Activated CD4-positive, CD25-positive, alpha-beta regulatory T cell treated with anti-CD3 and anti-CD28 coated beads, Interleukin-2, amount 50 U/mL, for 24 hours (primary cell): Measurements from ENCODE around the gene SLA2.
"Not testable (repeated sequence)": the region's sequence is repeated elsewhere in the genome, so short reads cannot be mapped to it uniquely, and the experiment has no call there.

Source experiments
- ATAC-seq, 2 donors: fragments of 150-1000 bp; cut with Tn5 transposase; one replicate each; pipeline ENCODE4 v1.10.0; 2021; ENCODE audit warnings: mild to moderate bottlenecking in 1 of 2, moderate library complexity in 1 of 2

SLA2 gene

DNA sequence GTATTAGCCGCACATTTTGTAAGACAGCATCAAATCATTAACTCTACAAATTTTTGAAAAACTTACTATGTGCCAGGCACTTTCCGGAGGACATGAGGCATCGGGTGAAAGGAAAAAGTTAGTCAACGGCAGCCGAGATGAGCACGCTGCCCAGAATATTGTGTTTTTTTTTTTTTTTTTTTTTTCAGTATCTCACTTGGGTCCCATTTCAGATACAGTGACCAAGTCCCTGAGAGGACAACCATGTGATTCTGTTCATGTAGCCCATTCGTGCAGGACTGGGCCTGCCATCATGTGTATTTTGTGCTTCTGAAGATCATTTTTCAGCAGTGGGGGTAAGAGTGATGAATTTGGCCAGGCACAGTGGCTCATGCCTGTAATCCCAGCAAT lies 1.3 kb downstream of the SLA2 start:
- ATAC-seq = peak; percentile 55 to 62

DNA sequence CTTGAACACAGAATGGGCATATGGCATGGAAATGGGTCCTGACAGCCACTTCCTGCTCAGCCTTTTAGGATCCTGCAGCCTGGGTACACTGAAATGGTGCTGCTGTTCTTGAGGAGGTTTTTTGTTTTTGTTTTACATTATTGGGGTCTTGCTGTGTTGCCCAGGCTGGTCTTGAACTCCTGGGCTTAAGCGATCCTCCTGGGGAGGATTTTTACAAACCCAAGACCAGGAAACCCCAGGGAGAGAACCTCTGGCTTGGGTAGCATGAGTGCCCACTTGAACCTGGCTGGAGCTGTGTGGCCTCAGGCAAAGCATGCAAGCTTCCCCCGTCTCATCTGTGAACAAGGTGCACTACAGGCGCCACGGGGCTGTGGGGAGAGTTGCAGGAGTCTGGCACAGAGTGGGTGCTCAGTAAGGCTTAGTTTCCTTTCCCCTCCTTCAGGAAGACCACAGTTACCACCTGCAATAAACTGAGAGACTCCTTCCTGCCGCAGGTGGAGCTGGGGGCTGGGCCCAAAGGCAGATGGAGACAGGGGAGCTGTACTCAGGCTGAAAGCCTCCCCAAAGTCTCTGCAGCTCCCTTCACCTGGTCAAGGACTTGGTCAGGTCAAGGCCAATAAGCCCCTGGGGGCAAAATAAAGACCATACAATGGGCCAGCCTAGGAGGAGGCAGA lies 1.8 kb downstream of the SLA2 start:
- ATAC-seq = peak; percentile 75

DNA sequence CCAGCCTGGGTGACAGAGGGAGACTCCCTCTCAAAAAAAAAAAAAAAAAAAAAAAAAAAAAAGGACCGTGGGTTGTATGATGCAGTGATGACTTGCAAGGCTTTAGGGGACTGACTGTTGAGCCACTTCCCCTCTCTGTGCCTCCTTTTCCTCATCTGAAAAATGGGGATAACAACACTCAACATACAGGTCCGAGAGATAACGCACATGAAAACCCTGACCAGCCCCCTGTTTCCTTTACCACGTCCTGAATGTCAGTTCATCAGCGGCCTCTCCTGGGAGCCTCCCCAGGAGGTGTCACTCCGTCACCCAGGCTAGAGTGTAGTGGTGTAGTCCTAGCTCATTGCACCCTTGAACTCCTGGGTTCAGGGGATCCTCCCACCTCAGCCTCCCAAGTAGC lies 3.9 kb downstream of the SLA2 start:
- ATAC-seq = no peak

DNA sequence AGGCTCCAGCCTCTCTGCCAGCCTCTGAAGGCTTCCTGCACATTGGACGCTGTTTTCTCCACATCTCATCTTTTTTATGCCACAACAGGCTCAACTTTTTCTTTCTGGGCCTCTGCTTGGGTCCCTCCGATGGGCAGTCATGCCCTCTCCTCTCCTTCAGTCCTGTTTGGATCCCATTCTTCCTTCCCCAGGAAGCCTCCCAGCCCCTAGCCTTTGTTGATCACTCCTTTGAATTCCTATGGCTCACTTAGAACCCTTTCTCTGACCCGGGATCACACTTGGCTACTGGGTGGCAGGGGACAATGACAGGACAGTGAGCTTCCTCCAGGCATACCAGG lies 4.5 kb downstream of the SLA2 start:
- no peak for ATAC-seq

DNA sequence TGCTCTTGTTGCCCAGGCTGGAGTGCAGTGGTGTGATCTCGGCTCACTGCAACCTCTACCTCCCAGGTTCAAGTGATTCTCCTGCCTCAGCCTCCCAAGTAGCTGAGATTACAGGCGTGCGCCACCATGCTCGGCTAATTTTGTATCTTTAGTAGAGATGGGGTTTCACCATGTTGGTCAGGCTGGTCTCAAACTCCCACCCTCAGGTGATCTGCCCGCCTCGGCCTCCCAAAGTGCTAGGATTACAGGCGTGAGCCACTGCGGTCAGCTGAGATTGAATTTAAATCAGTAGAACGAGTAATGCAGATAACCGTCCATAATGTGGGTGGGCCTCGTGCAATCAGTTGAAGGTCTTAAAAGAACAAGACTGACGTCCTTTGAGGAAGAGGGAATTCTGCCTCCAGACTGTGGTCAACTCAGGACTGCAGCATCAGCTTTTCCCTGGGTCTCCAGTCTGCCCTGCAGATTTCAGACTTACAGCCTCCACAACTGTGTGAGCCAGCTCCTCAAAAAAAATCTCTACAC lies 7.1 kb downstream of the SLA2 start:
- ATAC-seq = not testable (repeated sequence)

DNA sequence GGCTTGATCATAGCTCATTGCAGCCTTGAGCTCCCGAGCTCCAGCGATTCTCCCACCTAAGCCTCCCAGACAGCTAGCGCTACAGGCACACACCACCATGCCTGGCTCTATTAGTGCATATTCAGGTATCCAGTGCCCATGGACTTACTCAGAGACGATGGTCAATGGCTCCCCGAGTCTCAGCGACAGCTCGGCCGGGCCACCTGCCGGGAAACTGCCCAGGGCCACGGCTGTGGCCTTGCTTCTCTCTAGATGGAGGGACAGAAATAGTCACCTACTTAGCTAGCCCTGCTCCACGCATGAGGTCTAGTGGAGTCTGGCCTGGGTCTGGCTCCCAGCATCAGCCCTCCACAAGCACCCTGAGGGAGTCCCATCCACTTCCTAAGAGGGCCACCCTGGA lies 11.7 kb downstream of the SLA2 start:
- ATAC-seq = no peak

DNA sequence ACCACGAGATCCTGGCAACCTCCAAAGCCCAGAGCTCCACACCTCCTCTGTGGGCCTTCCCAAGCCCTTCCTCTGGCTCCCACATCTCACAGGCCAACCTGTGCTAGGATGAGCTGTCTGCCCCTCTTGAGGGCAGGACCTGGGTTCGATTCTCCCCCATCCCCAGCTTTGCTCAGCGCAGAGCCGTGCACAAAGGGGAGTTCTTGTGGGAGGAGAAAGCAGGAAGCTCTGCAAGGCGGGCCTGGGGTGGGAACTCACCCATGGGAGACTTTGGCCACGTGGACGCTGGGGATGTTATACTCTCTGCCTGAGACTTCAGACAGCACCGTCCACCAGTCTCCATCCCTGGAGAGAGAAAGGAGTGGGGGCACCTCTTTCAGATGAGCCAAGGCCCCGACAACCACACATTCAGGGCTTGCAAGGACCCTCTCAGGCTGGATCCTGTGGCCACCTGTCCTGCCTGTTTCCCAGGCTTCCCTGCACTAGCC lies 12.7 kb downstream of the SLA2 start:
- ATAC-seq = no peak

DNA sequence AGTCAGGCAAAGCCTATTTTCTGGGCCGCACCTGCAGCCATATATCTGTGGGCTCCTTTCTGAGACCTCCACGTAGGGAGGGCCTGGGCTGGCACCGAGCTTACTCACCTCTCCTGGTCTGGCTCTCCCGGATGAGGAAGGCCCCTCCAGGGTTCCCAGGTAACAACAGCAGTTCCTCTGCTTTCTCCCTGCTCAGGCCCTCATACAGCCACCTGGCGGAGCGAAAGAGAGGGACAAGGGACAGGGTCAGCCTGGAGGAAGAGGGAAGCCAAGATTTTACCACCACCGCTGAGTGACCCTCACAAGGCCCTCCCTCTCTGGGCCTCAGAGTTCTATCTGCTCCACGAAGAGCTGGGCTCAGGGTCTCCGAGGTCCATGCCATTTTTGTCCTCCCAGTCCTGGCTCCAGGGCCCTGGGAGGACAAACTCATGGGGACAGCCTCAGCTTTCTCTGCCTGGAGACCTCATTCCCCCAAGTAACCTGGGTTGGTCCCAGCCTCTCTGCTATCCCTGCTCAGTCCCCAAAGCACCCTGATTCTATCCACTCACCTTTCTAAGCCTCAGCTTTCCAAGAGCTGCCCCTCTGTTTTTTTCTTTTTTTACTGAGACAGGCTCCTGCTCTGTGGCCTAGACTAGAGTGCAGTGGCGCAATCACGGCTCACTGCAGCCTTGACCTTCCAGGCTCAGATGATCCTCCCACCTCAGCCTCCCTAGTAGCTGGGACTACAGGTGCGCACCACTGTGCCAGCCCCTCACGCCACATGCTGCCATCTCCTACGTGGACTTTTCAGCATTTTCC lies 13.3 kb downstream of the SLA2 start:
- no peak for ATAC-seq

DNA sequence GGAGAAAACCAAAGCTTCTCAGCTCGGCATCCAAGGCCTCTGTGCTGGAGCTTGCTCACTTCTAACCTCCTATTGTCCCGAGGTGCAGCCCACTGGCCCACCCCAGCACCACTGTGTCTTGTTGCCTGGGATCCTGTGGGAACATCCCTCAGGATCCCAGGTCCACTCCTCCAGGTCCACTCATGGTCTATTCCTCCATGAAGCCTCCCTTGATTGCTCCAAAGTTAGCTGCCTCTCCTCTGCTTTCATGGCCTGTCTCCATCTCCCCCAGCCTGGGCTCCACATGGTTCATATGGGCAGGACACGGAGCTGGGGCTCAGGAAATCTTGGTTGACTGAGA lies 13.9 kb downstream of the SLA2 start:
- no peak for ATAC-seq

DNA sequence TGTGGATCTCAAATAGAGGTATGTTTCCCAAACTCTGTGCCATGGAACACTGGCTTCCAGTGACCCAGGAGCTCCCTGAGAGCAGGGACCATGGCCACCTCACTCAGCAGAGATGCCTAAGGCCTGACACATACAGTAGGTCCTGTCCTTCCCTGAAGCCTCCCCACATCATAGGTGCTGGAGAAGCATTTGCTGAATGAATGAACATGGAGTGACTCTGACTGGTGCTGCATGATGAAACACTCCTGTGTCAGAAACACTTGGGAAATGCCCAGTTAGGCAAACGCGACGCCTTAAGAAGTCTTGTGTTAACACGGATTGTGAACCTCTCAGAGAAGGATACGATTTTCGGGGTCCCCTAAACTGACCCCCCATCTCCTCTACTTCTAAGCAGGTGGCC lies 14.3 kb downstream of the SLA2 start:
- ATAC-seq = no peak

DNA sequence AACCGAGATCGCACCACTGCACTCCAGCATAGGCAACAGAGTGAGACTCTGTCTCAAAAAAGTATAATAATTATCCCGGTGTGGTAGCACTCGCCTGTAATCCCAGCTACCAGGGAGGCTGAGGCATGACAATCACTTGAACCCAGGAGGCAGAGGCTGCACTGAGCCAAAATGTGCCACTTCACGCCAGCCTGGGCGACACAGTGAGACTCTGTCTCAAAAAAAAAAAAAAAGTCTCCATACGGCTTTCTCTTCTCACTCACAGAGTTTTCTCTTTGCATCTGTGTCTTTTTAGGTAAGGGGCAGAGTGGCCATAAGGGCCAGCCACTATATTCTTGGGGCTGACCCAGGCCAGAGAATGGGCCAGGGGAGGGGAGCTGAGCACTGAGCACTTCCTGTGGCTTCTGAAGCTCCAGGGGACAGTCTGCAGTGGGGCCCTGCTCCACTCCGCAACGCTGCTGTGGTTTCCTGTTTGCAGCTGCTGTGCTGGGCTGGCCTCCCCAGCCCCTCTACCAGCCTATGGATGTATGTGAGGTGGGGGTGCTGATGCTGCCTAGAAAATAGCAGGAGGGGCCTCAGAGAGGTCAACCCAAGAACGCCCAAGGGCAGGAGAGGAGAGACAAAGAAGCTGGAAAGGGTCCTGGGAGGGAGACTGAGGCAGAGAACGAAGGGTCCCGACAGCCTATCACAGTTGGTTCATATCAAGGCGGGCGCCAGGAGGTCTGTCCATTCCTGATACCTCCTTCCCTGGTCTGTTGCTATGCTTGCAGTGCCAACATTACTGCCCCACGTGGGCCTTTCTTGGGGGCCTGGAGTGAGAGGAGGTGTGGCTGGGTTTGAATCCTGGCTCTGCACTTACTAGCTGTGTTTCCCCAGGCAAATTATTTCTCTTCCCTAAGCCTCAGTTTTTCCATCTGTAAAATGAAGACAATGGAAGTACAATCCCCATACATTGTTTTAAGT lies 16.0 kb downstream of the SLA2 start:
- ATAC-seq = peak; percentile 83

DNA sequence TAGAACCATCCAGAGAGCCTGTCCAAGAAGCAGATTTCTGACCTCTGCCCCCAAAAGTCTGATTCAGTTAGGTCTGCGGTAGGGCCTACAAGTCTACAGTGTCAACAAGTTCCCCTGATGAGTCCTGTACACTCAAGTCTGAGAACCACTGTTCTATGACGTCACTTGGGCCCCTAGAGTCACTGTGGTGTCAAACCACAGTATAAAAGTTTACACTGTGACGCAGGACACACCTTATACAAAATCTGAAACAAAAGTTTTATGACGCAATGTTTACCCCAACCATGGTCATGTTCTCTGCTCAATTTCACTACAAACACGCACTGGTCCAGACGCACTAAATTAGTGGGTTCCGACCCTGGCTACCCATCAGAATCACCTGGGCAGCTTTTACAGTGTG lies 17.9 kb downstream of the SLA2 start:
- peak; percentile 37 to 66 for ATAC-seq

DNA sequence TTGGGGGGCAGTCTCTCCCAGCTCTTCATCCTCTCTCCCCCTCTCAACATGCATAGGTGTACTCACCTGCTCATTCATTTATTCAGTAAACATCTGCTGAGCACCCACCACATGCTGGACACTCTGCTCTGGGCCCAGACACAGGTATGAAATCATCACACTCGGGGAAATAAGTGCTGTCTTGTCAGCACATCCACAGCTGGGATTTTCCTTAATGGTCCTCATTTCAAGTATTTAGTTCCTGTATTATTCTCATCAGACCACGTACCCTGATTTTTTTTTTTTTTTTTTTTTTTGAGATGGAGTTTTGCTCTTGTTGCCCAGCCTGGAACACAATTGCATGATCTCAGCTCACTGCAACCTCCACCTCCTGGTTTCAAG lies 21.1 kb downstream of the SLA2 start:
- ATAC-seq = no peak

DNA sequence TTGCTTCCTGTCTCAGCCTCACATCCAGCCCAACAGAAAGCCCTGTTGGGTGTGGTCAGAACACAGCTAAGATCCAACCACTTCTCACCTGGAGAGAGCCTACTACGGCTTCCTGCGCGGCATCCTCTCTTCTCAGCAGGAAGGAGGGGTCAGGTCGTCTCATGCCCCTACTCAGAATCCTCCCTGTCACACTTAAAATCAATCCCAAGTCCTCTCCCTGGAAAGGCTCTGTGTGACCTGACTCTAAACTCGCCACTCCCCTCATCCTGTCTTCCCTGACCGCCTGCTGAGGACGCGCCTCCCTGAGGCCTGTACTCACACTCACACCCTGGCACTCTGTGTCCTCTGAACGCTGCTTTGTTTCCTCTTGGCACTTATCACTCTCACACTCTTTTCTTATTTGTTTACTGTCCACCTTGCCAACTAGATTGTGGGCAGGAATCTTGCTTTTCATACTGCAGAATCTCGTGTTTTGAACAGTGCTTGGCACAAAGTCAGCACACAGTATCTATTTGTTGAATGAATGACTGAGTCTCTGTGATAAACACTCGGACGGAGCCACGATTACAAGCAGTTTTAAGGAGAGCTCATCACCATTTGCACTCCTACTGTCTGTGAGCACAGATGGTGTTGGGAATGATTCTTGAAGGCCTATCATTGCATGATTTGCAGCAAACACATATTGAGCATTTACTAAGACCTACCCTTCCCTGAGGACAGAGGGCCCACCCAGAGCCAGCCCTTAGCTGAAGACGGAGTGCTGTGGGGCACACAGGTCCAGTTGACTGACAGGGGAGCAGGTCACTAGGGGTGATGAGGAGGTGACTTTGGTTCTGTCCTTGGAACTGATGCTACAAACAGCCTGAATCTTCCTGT lies 21.7 kb downstream of the SLA2 start:
- no peak for ATAC-seq

DNA sequence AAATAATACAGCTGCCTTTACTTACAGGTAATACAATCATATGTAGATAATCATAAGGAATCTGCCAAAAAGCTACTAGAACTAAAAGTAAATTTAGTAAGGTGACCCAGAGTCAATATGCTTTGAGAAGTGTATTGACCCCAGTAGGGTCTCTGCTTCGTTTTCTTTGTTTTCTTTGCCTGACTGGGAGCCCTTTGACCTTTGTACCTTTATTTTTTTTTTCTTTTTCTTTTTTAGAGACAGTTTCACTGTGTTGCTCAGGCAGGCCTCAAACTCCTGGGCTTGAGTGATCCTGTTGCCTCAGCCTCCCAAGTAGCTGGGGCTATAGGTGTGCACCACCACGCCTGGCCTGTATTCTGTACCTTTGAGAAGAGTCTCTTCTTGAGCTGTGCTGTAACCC lies 22.6 kb downstream of the SLA2 start:
- ATAC-seq = no peak

DNA sequence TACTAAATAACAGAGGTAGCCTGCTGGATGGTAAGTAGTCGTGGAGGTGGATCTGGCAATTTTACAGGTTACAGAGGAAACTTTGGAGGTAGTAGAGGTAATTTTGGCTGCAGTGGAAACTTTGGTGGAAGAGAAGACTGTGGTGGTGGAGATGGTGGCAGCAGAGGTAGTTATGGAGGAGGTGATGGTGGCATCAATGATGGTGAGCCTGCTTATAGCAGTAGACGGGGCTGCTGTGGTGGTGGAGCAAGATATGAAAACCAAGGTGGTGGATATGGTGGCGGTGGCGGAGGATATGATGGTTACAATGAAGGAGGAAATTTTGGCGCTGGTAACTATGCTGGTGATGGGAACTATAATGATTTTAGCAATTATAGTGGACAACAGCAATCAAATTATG lies 25.1 kb downstream of the SLA2 start:
- no peak for ATAC-seq

DNA sequence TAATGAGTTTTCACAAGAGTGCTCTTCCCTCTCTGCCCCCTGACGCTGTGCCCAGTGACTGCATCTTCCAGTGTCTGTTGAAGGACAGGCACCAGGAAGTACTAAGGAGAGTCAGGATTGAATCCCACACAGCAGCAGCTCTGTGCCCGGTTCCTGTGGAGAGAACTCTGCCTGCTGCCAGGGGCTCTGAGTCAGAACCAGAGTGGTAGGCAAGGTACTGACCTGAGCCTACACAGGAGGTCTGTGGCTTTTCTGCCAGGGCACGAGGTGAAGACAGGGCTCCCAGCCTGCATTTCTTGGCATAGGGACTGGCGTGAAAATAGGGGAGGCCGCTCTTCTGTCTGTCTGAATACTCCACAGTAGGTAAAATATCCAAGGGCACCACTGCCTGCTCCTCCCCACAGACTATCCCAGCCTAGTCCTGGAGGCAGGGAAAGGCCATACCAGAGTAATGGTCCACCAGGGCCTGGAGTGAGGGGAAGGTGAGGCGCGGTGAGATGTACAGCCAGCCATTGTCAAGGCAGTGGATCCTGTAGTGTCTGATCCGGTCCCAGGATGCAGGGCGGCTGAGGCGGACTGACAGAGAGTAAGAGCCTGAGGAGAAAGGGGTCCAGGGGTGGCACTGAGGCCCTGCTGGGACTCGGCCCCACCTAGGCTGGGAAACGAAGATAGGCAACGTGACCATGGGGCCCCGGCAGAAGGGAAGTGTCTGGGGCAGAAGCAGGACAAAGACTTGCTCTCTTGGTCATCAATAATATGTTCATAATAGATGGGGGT lies 31.0 kb downstream of the SLA2 start:
- no peak for ATAC-seq

DNA sequence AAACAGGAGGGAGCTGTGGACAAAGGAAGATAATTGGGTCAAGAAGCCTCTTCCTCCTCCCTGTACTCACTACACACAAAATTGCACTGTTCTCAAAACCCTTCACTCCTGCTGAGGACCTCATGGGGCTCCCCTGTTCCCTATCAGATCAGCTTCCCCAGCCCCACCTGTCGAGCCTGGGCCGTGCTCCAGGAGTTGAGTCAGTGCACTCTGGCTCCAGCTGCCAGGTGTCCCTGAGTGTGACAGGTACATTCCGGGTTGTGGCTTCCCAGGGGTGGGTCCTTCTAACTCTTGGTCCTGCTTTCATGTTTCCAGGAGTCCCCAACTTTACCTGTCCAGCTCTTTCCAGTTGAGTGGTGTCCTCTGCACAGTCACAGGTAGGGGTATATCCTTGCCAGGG lies 32.0 kb downstream of the SLA2 start:
- ATAC-seq = no peak

DNA sequence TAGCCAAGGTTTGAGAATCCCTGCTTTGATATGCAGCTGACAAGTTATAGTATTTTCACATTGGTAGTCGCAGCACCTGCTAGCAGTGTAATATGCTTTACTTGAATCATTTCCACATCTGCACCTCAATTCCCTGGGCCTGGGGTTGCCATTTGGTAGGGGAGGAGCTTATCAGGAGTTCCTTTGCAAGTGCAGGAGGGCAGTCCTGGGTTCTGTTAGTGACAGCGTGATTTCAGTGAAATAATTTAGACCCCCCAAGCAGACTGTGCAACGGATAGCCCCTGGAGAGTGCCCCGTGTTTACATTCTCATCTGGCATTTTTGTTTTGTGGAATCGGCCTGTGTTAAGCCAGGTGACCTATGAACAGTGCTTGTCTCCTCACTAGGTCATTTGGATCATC lies 34.4 kb downstream of the SLA2 start:
- ATAC-seq = no peak

DNA sequence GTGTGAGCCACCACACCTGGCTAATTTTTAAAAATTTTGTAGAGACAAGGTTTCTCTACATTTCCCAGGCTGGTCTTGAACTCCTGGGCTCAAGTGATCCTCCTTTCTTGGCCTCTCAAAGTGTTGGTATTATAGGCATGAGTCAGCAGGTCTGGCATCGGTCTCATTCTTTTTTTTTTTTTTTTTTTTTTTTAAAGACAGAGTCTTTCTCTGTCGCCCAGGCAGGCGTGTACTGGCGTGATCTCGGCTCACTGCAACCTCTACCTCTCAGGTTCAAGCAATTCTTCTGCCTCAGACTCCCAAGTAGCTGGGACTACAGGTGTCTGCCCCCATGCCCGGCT lies 37.6 kb downstream of the SLA2 start:
- not testable (repeated sequence) for ATAC-seq

DNA sequence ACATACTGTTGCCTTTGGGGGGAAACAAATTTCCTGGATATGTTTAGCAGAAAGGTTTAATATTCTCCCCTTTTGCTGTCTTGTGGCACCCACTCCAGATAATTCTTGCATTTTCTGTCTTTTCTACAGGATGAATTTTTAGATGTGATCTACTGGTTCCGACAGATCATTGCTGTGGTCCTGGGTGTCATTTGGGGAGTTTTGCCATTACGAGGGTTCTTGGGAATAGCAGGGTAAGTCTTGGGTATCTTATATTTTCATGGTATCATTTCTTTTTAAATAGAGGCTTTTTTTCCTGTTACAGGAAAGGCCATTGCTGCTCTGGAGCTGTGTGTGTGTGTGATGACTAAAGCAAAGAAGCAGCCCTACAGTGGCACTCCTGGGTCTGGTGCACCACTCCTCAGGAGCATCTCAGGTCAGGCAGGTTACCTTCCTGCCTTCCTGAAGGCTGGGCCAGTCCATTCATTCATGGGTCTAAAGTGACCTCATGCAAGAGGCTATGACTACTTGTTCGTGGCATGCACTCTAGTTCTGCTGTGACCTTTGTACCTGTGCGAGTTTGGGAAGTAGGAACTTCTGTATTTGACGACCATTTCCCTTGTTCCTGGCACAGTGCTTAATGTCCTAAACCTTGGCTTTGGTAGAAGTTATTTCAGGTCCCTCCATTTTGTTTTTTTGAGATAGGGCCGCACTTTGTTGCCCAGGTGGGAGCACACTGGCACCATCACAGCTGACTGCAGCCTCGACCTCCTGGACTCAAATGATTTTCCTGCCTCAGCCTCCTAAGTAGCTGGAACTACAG lies 38.2 kb downstream of the SLA2 start:
- no peak for ATAC-seq
